Loucy (cell line): Measurements from ENCODE around the gene CIRBP.

ENCODE experiments used
- H2AFZ ChIP-seq: fragments of 200-600 bp; sonication (generic); 2 replicates; pipeline ENCODE4 v1.6.0; 2016; ENCODE audit warnings: antibody characterized with exemption, mild to moderate bottlenecking, low read length, moderate library complexity
- H3F3A ChIP-seq: fragments of 200-600 bp; 2 replicates; pipeline ENCODE4 v1.6.0; 2016; ENCODE audit warnings: antibody characterized with exemption, low read depth, mild to moderate bottlenecking
- H3K27me3 ChIP-seq: fragments of 200-600 bp; sonication (generic); 2 replicates; pipeline ENCODE4 v1.6.1; 2014; ENCODE audit warnings: low read length, mild to moderate bottlenecking; ENCODE audit not compliant: insufficient read depth, poor library complexity, severe bottlenecking
- H3K36me3 ChIP-seq: fragments of 200-600 bp; sonication (generic); 2 replicates; pipeline ENCODE4 v1.6.1; 2016; ENCODE audit warnings: low read length; ENCODE audit not compliant: insufficient read depth
- H3K4me1 ChIP-seq: fragments of 200-600 bp; sonication (generic); 2 replicates; pipeline ENCODE4 v1.5.1; 2014; ENCODE audit warnings: low read length, mild to moderate bottlenecking; ENCODE audit not compliant: insufficient read depth, poor library complexity, severe bottlenecking
- H3K4me2 ChIP-seq: fragments of 200-600 bp; sonication (generic); 2 replicates; pipeline ENCODE4 v1.6.0; 2014; ENCODE audit warnings: antibody characterized with exemption, low read length, low read depth, mild to moderate bottlenecking; ENCODE audit not compliant: poor library complexity, severe bottlenecking
- H3K4me3 ChIP-seq: fragments of 200-600 bp; sonication (generic); 2 replicates; pipeline ENCODE4 v1.5.1; 2014; ENCODE audit warnings: low read length, mild to moderate bottlenecking, mixed read lengths; ENCODE audit not compliant: poor library complexity, severe bottlenecking
- H3K79me2 ChIP-seq: fragments of 200-600 bp; sonication (generic); 2 replicates; pipeline ENCODE4 v1.6.1; 2014; ENCODE audit warnings: low read length; ENCODE audit not compliant: insufficient read depth
- H3K9ac ChIP-seq: fragments of 200-600 bp; sonication (generic); 2 replicates; pipeline ENCODE4 v1.6.0; 2014; ENCODE audit warnings: mild to moderate bottlenecking, low read depth, low read length, moderate library complexity; ENCODE audit not compliant: poor library complexity, severe bottlenecking
- H3K9me2 ChIP-seq: fragments of 200-600 bp; sonication (generic); replicated peaks from 2 replicates; pipeline ENCODE4 v1.6.1; 2016; ENCODE audit warnings: low read depth, low read length, mixed read lengths
- H3K9me3 ChIP-seq: fragments of 200-600 bp; sonication (generic); 2 replicates; pipeline ENCODE4 v1.6.1; 2014; ENCODE audit warnings: mild to moderate bottlenecking, antibody characterized with exemption, low read length, low read depth; ENCODE audit not compliant: insufficient read depth
- H4K20me1 ChIP-seq: fragments of 200-600 bp; sonication (generic); 2 replicates; pipeline ENCODE4 v1.6.0; 2014; ENCODE audit warnings: antibody characterized with exemption, low read length, mild to moderate bottlenecking; ENCODE audit not compliant: insufficient read depth, poor library complexity, severe bottlenecking
- CTCF ChIP-seq: fragments of 200-600 bp; sonication (generic); conservative IDR thresholded peaks from 2 replicates; pipeline ENCODE4 v1.5.1; 2014; ENCODE audit warnings: mild to moderate bottlenecking, antibody characterized with exemption, low read length
- EZH2phosphoT487 ChIP-seq: fragments of 200-600 bp; IDR thresholded peaks from 2 replicates; pipeline ENCODE4 v1.6.1; 2018; ENCODE audit warnings: antibody characterized with exemption, mild to moderate bottlenecking, moderate library complexity, borderline replicate concordance

The CIRBP gene

GRCh38 chr19:1289686-1290025 is 20.5 kb downstream of the CIRBP start:
- Histone ChIP-seq H3K9ac (no peak overlapping the region), H3K9me2 (no peaks in the 10 kb centered on the region), H3K4me1 (no peaks in the 10 kb centered on the region), H4K20me1 (no peaks in the 10 kb centered on the region), H3F3A (no peaks in the 10 kb centered on the region), H3K9me3 (no peaks in the 10 kb centered on the region), H3K27me3 (no peaks in the 10 kb centered on the region), H3K4me3 (no peak overlapping the region), H3K4me2 (no peak overlapping the region), H3K36me3 (no peaks in the 10 kb centered on the region), H3K79me2 (no peaks in the 10 kb centered on the region), H2AFZ (no peak overlapping the region)
- TF ChIP-seq CTCF (no peak), EZH2phosphoT487 (no peak)

GRCh38 chr19:1290196-1290702 is 21.1 kb downstream of the CIRBP start:
- no peaks in the 10 kb centered on the region for H3K4me1 ChIP-seq
- H3K79me2 ChIP-seq: no peaks in the 10 kb centered on the region
- no peaks in the 10 kb centered on the region for H3F3A ChIP-seq
- H2AFZ ChIP-seq: no peak overlapping the region
- no peaks in the 10 kb centered on the region for H3K9me2 ChIP-seq
- H4K20me1 ChIP-seq: no peaks in the 10 kb centered on the region
- no peak overlapping the region for H3K4me3 ChIP-seq
- no peaks in the 10 kb centered on the region for H3K9me3 ChIP-seq
- no peaks in the 10 kb centered on the region for H3K36me3 ChIP-seq
- no peak overlapping the region for H3K4me2 ChIP-seq
- no peak for TF ChIP-seq EZH2phosphoT487
- no peak for TF ChIP-seq CTCF
- no peaks in the 10 kb centered on the region for H3K27me3 ChIP-seq
- H3K9ac ChIP-seq: no peak overlapping the region

GRCh38 chr19:1290703-1291651 is 21.8 kb downstream of the CIRBP start:
- no peaks in the 10 kb centered on the region for H3K36me3 ChIP-seq
- H2AFZ ChIP-seq: no peak overlapping the region
- TF ChIP-seq CTCF: no peak
- TF ChIP-seq EZH2phosphoT487: no peak
- no peaks in the 10 kb centered on the region for H3K27me3 ChIP-seq
- H3K4me3 ChIP-seq: no peak overlapping the region
- H3K79me2 ChIP-seq: no peaks in the 10 kb centered on the region
- no peaks in the 10 kb centered on the region for H3F3A ChIP-seq
- no peaks in the 10 kb centered on the region for H4K20me1 ChIP-seq
- no peak overlapping the region for H3K9ac ChIP-seq
- no peak overlapping the region for H3K4me2 ChIP-seq
- H3K9me2 ChIP-seq: no peaks in the 10 kb centered on the region
- no peaks in the 10 kb centered on the region for H3K4me1 ChIP-seq
- no peaks in the 10 kb centered on the region for H3K9me3 ChIP-seq
